Psoas muscle (tissue), 8 donors: ENCODE results near the gene SPATA18. TPM values are rescaled to one million over a fixed set of nuclear protein-coding genes. Genes with fewer than 3 reads are reported as not detected.

ENCODE experiments used
- ATAC-seq, 4 donors: fragments of 200-7000 bp; cut with Tn5 transposase; one replicate each; pipeline ENCODE4 v1.9.1; 2020; ENCODE audit warnings: moderate library complexity in 3 of 4, mild to moderate bottlenecking in 2 of 4
- DNase-seq, 2 donors: peaks; one replicate each; pipeline ENCODE4 v3.0.0-alpha.2; 2020
- H3K27ac ChIP-seq: fragments of 200-600 bp; one replicate; pipeline ENCODE4 v1.8.0; 2022
- H3K27me3 ChIP-seq, 3 donors: fragments of 200-600 bp in 1 of 3; one replicate each; pipeline versions ENCODE4 v1.6.1 to v1.8.0; 2013 to 2022; ENCODE audit warnings: low read length in 2 of 3, mild to moderate bottlenecking in 2 of 3, moderate library complexity in 1 of 3; ENCODE audit not compliant: insufficient read depth in 3 of 3
- H3K36me3 ChIP-seq, 2 donors: fragments of 200-600 bp in 1 of 2; one replicate each; pipeline versions ENCODE4 v1.6.1 to v1.8.0; 2013 to 2022; ENCODE audit warnings: low read depth in 1 of 2, mild to moderate bottlenecking in 1 of 2, moderate library complexity in 1 of 2; ENCODE audit not compliant: insufficient read depth in 1 of 2
- H3K4me1 ChIP-seq: fragments of 200-600 bp; one replicate; pipeline ENCODE4 v1.8.0; 2022
- H3K4me3 ChIP-seq: fragments of 200-600 bp; one replicate; pipeline ENCODE4 v1.8.0; 2022; ENCODE audit warnings: mild to moderate bottlenecking
- H3K9me3 ChIP-seq: fragments of 200-600 bp; one replicate; pipeline ENCODE4 v1.8.0; 2022
- WGBS, 3 donors: extraction: QIAGEN DNeasy Blood & Tissue Kit; methylation state at CpG; one replicate each; pipeline versions ENCODE4 v1.1.6 to v1.1.7; 2013; 5-methylcytosine and 5-hydroxymethylcytosine counted together
- intact Hi-C, 2 donors: fragments of 100-400 bp; cut with DNase I; formaldehyde crosslinking; loops; one replicate each; pipeline versions ENCODE4 v1.11.0 to v1.14.2; 2022
- polyA plus RNA-seq, 3 donors: library from polyadenylated mRNA; stranded (reverse); fragments of 200-250 nt; gene quantifications; one replicate each; pipeline ENCODE4 v1.2.3, GENCODE V29; 2013
- total RNA-seq, 4 donors: library from RNA; stranded (reverse); fragmentation: NEBNext Ultra II Directional in 2 of 4; extraction: Animal tissue kit (Norgen Biotek cat#: 25700) in 2 of 4; gene quantifications; one replicate each; pipeline versions ENCODE4 v1.2.1 to v1.2.4, GENCODE V29; 2021 to 2023
- TF ChIP-seq, protein P1 (sequence below): fragments of 200-600 bp; IDR thresholded peaks from one replicate; pipeline ENCODE4 v1.8.0; 2022; ENCODE audit warnings: antibody characterized with exemption
- donor health status: healthy with polysubstance abuse.
- donor health status: DM: no; HTN: no; CAD: no; lungs with moderate emphysema.
- donor health status: Bipolar disorder and iron deficiency.
- donor health status: healthy.
- donor health status: DM: yes; HTN: yes; CAD: no.
- donor health status: DM: no; HTN: no; CAD: no.
- donor health status: DM: no; HTN: no; CAD: no.
- donor health status: DM: yes; HTN: yes; CAD: no.

The SPATA18 gene
- total and polyA plus RNA-seq, 7 donors = 0.14 to 2.5 (median 0.88) TPM

DNA sequence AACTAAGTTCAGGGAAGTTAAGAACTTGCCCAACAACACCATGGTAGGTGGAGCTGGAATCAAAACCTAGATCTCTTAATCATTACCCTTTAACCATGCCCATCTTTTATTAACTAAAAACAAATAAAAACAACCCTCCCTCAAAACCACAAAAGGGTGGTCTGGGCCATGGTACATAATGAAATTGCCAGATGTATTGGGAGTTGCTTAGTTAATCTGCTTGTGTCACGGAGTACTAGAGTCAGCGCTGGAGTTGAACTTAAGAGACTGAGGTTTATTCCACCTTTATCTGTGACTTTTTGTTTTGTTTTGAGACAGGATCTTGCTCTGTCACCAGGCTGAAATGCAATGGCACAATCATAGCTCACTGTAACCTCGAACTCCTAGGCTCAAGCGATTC is 44.2 kb upstream of the SPATA18 start:
- no peak overlapping the region for H3K4me3 ChIP-seq
- TF ChIP-seq, protein P1, sequence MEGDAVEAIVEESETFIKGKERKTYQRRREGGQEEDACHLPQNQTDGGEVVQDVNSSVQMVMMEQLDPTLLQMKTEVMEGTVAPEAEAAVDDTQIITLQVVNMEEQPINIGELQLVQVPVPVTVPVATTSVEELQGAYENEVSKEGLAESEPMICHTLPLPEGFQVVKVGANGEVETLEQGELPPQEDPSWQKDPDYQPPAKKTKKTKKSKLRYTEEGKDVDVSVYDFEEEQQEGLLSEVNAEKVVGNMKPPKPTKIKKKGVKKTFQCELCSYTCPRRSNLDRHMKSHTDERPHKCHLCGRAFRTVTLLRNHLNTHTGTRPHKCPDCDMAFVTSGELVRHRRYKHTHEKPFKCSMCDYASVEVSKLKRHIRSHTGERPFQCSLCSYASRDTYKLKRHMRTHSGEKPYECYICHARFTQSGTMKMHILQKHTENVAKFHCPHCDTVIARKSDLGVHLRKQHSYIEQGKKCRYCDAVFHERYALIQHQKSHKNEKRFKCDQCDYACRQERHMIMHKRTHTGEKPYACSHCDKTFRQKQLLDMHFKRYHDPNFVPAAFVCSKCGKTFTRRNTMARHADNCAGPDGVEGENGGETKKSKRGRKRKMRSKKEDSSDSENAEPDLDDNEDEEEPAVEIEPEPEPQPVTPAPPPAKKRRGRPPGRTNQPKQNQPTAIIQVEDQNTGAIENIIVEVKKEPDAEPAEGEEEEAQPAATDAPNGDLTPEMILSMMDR = no peak
- ATAC-seq = no peak
- peaks cover 0 to 24% of the 10 kb centered on the region in 2 donors for H3K36me3 ChIP-seq
- no peak overlapping the region for H3K27ac ChIP-seq
- intact Hi-C loops = no loop called here
- no peaks in the 10 kb centered on the region for H3K27me3 ChIP-seq
- no peak for DNase-seq
- no peaks in the 10 kb centered on the region for H3K9me3 ChIP-seq
- H3K4me1 ChIP-seq = no peaks in the 10 kb centered on the region
- 94 to 98% (median 95%) methylated on average over 4 of the region's 4 CpGs for WGBS, 3 donors

DNA sequence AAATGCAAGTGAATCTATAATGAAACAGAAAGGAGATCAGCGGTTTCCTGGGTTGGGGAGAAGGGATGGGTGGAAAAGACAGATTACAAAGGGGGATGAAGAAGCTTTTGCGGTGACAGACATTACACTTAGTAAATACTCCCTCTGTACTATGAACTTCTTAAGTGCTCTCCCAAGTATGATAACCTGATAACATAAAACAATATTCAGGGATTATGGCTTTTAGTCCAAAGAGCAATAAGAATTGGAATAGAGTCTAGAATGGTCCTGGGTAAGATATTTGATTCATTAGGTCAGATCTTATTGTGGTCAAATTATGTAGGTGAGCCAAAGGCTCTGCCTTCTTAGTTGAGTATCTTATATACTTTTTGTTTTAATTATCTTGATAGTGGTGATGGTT is 40.1 kb upstream of the SPATA18 start:
- intact Hi-C loops = loop anchor here in 1 of 2 donors (10.0 kb wide), 1 partner anchor 116 kb away; no protein-coding TSS in a partner anchor
- no peaks in the 10 kb centered on the region for H3K27me3 ChIP-seq
- 96 to 100% (median 97%) methylated on average over 2 of the region's 2 CpGs for WGBS, 3 donors
- no peak overlapping the region for H3K4me3 ChIP-seq
- no peak overlapping the region for H3K27ac ChIP-seq
- TF ChIP-seq, protein P1 = no peak
- peaks cover 0 to 57% of the 10 kb centered on the region in 2 donors for H3K36me3 ChIP-seq
- no peaks in the 10 kb centered on the region for H3K9me3 ChIP-seq
- no peaks in the 10 kb centered on the region for H3K4me1 ChIP-seq
- ATAC-seq (no peak), DNase-seq (no peak)

- 84 to 94% (median 90%) methylated on average over 1 of the region's 1 CpG for WGBS, 3 donors
- intact Hi-C loops = loop anchor here in 1 of 2 donors (10.0 kb wide), 1 partner anchor 118 kb away; no protein-coding TSS in a partner anchor
- no peak overlapping the region for H3K4me3 ChIP-seq
- H3K36me3 ChIP-seq = peaks cover 0 to 63% of the 10 kb centered on the region in 2 donors
- no peak overlapping the region for H3K27ac ChIP-seq
- H3K9me3 ChIP-seq = no peaks in the 10 kb centered on the region
- DNase-seq (no peak), ATAC-seq (no peak)
- TF ChIP-seq, protein P1 = no peak
- H3K4me1 ChIP-seq = no peaks in the 10 kb centered on the region
- H3K27me3 ChIP-seq = no peaks in the 10 kb centered on the region
These were observed 38.5 kb upstream of the SPATA18 start for GRCh38 chr4:52012651-52013050.

GRCh38 chr4:52014903-52015302 is 36.2 kb upstream of the SPATA18 start:
- Histone ChIP-seq H3K27ac (no peak overlapping the region), H3K27me3 (no peaks in the 10 kb centered on the region), H3K4me1 (no peaks in the 10 kb centered on the region), H3K4me3 (no peak overlapping the region), H3K9me3 (no peaks in the 10 kb centered on the region), H3K36me3 (peaks cover 0 to 76% of the 10 kb centered on the region in 2 donors)
- TF ChIP-seq, protein P1 = no peak
- 64 to 72% (median 65%) methylated on average over 1 of the region's 1 CpG for WGBS, 3 donors
- DNase-seq (no peak), ATAC-seq (no peak)
- intact Hi-C loops = loop anchor here in 1 of 2 donors (10.0 kb wide), 1 partner anchor 120 kb away; no protein-coding TSS in a partner anchor

- Histone ChIP-seq H3K36me3 (peaks cover 0 to 80% of the 10 kb centered on the region in 2 donors), H3K27ac (no peak overlapping the region), H3K4me3 (no peak overlapping the region), H3K4me1 (no peaks in the 10 kb centered on the region), H3K9me3 (no peaks in the 10 kb centered on the region), H3K27me3 (no peaks in the 10 kb centered on the region)
- TF ChIP-seq, protein P1 = no peak
- DNase-seq (no peak), ATAC-seq (no peak)
- intact Hi-C loops = loop anchor here in 1 of 2 donors (10.0 kb wide), 1 partner anchor 121 kb away; no protein-coding TSS in a partner anchor
- 69 to 76% (median 74%) methylated on average over 7 of the region's 7 CpGs for WGBS, 3 donors
These were observed 35.7 kb upstream of the SPATA18 start for GRCh38 chr4:52015366-52015765.
